ENCODE results near the gene TRIM47. TPM values are rescaled to one million over a fixed set of nuclear protein-coding genes. Genes with fewer than 3 reads are reported as not detected.
A peak's percentile ranks its signal among the peaks of the same experiment; 100 is the strongest.

Gene TRIM47
- total and polyA plus RNA-seq, 2 of the 13 experiments (the other 11 are each of a cell fraction or from before 2014, with no cell fraction given) = 33.5 to 82.0 TPM

GRCh38 chr17:75846692-75847613 lies 31.4 kb downstream of the TRIM47 start (continued):
- peak; percentile 73; the same call in 1 of the 2 replicates for TF ChIP-seq ZNF225 (CRISPR knock-in tag; IDR thresholded peaks at IDR 0.05)
- TF ChIP-seq ZNF260 (CRISPR knock-in tag; IDR thresholded peaks at IDR 0.05; ENCODE audit: borderline replicate concordance, low read depth) = no peak; the same call in 1 of the 2 replicates
- peak; percentile 89 for TF ChIP-seq NCOA2 (CRISPR knock-in tag; IDR thresholded peaks at IDR 0.05)
- no peak for TF ChIP-seq ZNF180 (CRISPR knock-in tag; IDR thresholded peaks at IDR 0.05; ENCODE audit: borderline replicate concordance, low read depth)
- TF ChIP-seq ZNF20 (CRISPR knock-in tag; IDR thresholded peaks at IDR 0.05) = no peak
- no peak for TF ChIP-seq HMG20A (CRISPR knock-in tag; IDR thresholded peaks at IDR 0.05; ENCODE audit: borderline replicate concordance)
- no peak for TF ChIP-seq NONO (IDR thresholded peaks at IDR 0.05)
- TF ChIP-seq NONO (CRISPR knock-in tag; conservative IDR thresholded peaks at IDR 0.05) = peak; percentile 92
- TF ChIP-seq AGO2 (optimal IDR thresholded peaks at IDR 0.05; ENCODE audit: low read depth, low read length) = peak; percentile 65
- TF ChIP-seq RBAK (CRISPR knock-in tag; IDR thresholded peaks at IDR 0.05) = no peak; the same call in 1 of the 2 replicates
- peak; percentile 82; the same call in 1 of the 2 replicates for TF ChIP-seq EED (CRISPR knock-in tag; IDR thresholded peaks at IDR 0.05)
- peak; percentile 83 for TF ChIP-seq ZNF781 (CRISPR knock-in tag; IDR thresholded peaks at IDR 0.05; ENCODE audit: borderline replicate concordance, not compliant biosample characterization)
- no peak for TF ChIP-seq ZNF382 (CRISPR knock-in tag; IDR thresholded peaks at IDR 0.05; ENCODE audit: borderline replicate concordance)
- no peak for TF ChIP-seq DNMT3B (CRISPR knock-in tag; conservative IDR thresholded peaks at IDR 0.05)
- TF ChIP-seq ATF3 (CRISPR knock-in tag; IDR thresholded peaks at IDR 0.05) = peak; percentile 47
- TF ChIP-seq TERF1 (CRISPR knock-in tag; IDR thresholded peaks at IDR 0.05) = no peak
- TF ChIP-seq, protein P1, sequence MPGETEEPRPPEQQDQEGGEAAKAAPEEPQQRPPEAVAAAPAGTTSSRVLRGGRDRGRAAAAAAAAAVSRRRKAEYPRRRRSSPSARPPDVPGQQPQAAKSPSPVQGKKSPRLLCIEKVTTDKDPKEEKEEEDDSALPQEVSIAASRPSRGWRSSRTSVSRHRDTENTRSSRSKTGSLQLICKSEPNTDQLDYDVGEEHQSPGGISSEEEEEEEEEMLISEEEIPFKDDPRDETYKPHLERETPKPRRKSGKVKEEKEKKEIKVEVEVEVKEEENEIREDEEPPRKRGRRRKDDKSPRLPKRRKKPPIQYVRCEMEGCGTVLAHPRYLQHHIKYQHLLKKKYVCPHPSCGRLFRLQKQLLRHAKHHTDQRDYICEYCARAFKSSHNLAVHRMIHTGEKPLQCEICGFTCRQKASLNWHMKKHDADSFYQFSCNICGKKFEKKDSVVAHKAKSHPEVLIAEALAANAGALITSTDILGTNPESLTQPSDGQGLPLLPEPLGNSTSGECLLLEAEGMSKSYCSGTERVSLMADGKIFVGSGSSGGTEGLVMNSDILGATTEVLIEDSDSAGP (CRISPR knock-in tag; IDR thresholded peaks at IDR 0.05; ENCODE audit: borderline replicate concordance) = peak; percentile 95
- TF ChIP-seq MAFF (IDR thresholded peaks at IDR 0.05; ENCODE audit: low read depth, low read length) = no peak
- TF ChIP-seq SRSF4 (IDR thresholded peaks at IDR 0.05; ENCODE audit: low read depth, low read length, poor library complexity, severe bottlenecking) = no peak
- TF ChIP-seq HDAC6 (IDR thresholded peaks at IDR 0.05; ENCODE audit: low read depth, low read length) = no peak
- peak; percentile 87; the same call in 1 of the 2 replicates for TF ChIP-seq SNAI1 (CRISPR knock-in tag; IDR thresholded peaks at IDR 0.05; ENCODE audit: borderline replicate concordance)
- TF ChIP-seq NCOA5 (CRISPR knock-in tag; IDR thresholded peaks at IDR 0.05) = no peak
- TF ChIP-seq ZNF430 (CRISPR knock-in tag; IDR thresholded peaks at IDR 0.05) = peak; percentile 89
- peak; percentile 85 for TF ChIP-seq UBTF (CRISPR knock-in tag; IDR thresholded peaks at IDR 0.05)

Data from HepG2 (cell line).